Breast epithelium (tissue), 3 donors: ENCODE data around the gene ACADS.

Experiments used
- CTCF ChIP-seq, 3 donors: fragments of 450-650 bp; IDR thresholded peaks; one replicate each; pipeline ENCODE4 v1.5.1; 2016 to 2017; ENCODE audit warnings: antibody characterized with exemption in 3 of 3, mild to moderate bottlenecking in 3 of 3, moderate library complexity in 3 of 3
- POLR2A ChIP-seq: fragments of 450-650 bp; IDR thresholded peaks from one replicate; pipeline ENCODE4 v1.6.1; 2016; ENCODE audit warnings: antibody characterized with exemption, mild to moderate bottlenecking, moderate library complexity

- TF ChIP-seq CTCF (IDR thresholded peaks at IDR 0.05): no peak
- no peak for TF ChIP-seq POLR2A
These were observed 37.0 kb upstream of the ACADS start for GRCh38 chr12:120688527-120689071.
